ENCODE measurements around the gene SUPT3H. TPM values are rescaled to one million over a fixed set of nuclear protein-coding genes. Genes with fewer than 3 reads are reported as not detected.

Gene SUPT3H
- total and polyA plus RNA-seq, 2 donors (not counting 1 experiment from before 2014, with no cell fraction given): 5.5 to 12.4 TPM

- peaks cover 1% of the 10 kb centered on the region for H3K9me3 Mint-ChIP-seq (ENCODE audit: insufficient read depth)
- Histone ChIP-seq H4K20me1 (ENCODE audit: control insufficient read depth, insufficient read depth, low read length, poor library complexity, severe bottlenecking) (no peaks in the 10 kb centered on the region), H3K36me3 (replicated peaks in 1 of 2; ENCODE audit: control extremely low read depth in 1 of 2, control insufficient read depth in 1 of 2, extremely low read depth in 1 of 2, insufficient read depth in 2 of 2, low read length in 1 of 2) (no peaks in the 10 kb centered on the region), H3K27me3 (replicated peaks in 1 of 4; ENCODE audit: control extremely low read depth in 1 of 4, control insufficient read depth in 3 of 4, insufficient read depth in 4 of 4, low read length in 3 of 4) (no peaks in the 10 kb centered on the region), H3K4me3 (ENCODE audit: control extremely low read depth in 1 of 5, extremely low read depth in 1 of 5, insufficient read depth in 1 of 5, low read depth in 2 of 5, low read length in 4 of 5) (no peak overlapping the region), H3K4me2 (replicated peaks; ENCODE audit: low read depth, low read length, poor library complexity, severe bottlenecking) (no peak overlapping the region), H3K79me2 (ENCODE audit: control insufficient read depth, insufficient read depth, low read length) (no peaks in the 10 kb centered on the region), H3K4me1 (ENCODE audit: control insufficient read depth in 2 of 2, insufficient read depth in 2 of 2, low read length in 2 of 2) (no peaks in the 10 kb centered on the region), H3K9me3 (ENCODE audit: control extremely low read depth in 1 of 3, control insufficient read depth in 2 of 3, insufficient read depth in 1 of 3, low read length in 2 of 3) (peaks cover 0 to 7% (median 6%) of the 10 kb centered on the region in 3 donors), H2AFZ (ENCODE audit: insufficient read depth, low read depth, low read length, poor library complexity, severe bottlenecking) (no peak overlapping the region), H3K27ac (ENCODE audit: low read length in 2 of 2) (no peak overlapping the region), H3K9ac (ENCODE audit: low read length) (no peak overlapping the region)
- TF ChIP-seq EZH2 (IDR thresholded peaks at IDR 0.05; ENCODE audit: borderline replicate concordance, insufficient read depth, low read depth, low read length, poor library complexity, severe bottlenecking): no peak
- TF ChIP-seq, protein P1, sequence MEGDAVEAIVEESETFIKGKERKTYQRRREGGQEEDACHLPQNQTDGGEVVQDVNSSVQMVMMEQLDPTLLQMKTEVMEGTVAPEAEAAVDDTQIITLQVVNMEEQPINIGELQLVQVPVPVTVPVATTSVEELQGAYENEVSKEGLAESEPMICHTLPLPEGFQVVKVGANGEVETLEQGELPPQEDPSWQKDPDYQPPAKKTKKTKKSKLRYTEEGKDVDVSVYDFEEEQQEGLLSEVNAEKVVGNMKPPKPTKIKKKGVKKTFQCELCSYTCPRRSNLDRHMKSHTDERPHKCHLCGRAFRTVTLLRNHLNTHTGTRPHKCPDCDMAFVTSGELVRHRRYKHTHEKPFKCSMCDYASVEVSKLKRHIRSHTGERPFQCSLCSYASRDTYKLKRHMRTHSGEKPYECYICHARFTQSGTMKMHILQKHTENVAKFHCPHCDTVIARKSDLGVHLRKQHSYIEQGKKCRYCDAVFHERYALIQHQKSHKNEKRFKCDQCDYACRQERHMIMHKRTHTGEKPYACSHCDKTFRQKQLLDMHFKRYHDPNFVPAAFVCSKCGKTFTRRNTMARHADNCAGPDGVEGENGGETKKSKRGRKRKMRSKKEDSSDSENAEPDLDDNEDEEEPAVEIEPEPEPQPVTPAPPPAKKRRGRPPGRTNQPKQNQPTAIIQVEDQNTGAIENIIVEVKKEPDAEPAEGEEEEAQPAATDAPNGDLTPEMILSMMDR (IDR thresholded peaks at IDR 0.05): no peak
- 100% methylated on average over 1 of the region's 2 CpGs for WGBS (ENCODE audit: insufficient coverage)
- ChIA-PET POLR2A (no interaction called here), CTCF (no interaction called here)
- H3K27ac Mint-ChIP-seq: no peak overlapping the region
- intact Hi-C loops (cut with micrococcal nuclease): no loop called here
- ATAC-seq (ENCODE audit: low read depth) (no peak), DNase-seq (no peak)
- H3K4me1 Mint-ChIP-seq: peaks cover 4% of the 10 kb centered on the region
- H3K4me3 Mint-ChIP-seq: no peak overlapping the region
- no peaks in the 10 kb centered on the region for H3K27me3 Mint-ChIP-seq
These were observed 168.0 kb downstream of the SUPT3H start for GRCh38 chr6:45209762-45210161.

GRCh38 chr6:45206793-45207492 is 170.8 kb downstream of the SUPT3H start:
- ATAC-seq (ENCODE audit: low read depth) (no peak), DNase-seq (no peak)
- no peak overlapping the region for H3K27ac Mint-ChIP-seq
- no peaks in the 10 kb centered on the region for H4K20me1 ChIP-seq (ENCODE audit: control insufficient read depth, insufficient read depth, low read length, poor library complexity, severe bottlenecking)
- POLR2A ChIA-PET: no interaction called here
- H3K9me3 ChIP-seq (ENCODE audit: control extremely low read depth in 1 of 3, control insufficient read depth in 2 of 3, insufficient read depth in 1 of 3, low read length in 2 of 3): peaks cover 0 to 6% (median 3%) of the 10 kb centered on the region in 3 donors
- no peaks in the 10 kb centered on the region for H3K79me2 ChIP-seq (ENCODE audit: control insufficient read depth, insufficient read depth, low read length)
- H3K36me3 ChIP-seq (replicated peaks in 1 of 2; ENCODE audit: control extremely low read depth in 1 of 2, control insufficient read depth in 1 of 2, extremely low read depth in 1 of 2, insufficient read depth in 2 of 2, low read length in 1 of 2): no peaks in the 10 kb centered on the region
- no peaks in the 10 kb centered on the region for H3K27me3 Mint-ChIP-seq
- no CpG with 5 or more reads among the region's 1 CpG for WGBS (ENCODE audit: insufficient coverage)
- H3K4me3 Mint-ChIP-seq: no peak overlapping the region
- H3K27ac ChIP-seq (ENCODE audit: low read length in 2 of 2): no peak overlapping the region
- no peak overlapping the region for H3K9ac ChIP-seq (ENCODE audit: low read length)
- no peaks in the 10 kb centered on the region for H3K27me3 ChIP-seq (replicated peaks in 1 of 4; ENCODE audit: control extremely low read depth in 1 of 4, control insufficient read depth in 3 of 4, insufficient read depth in 4 of 4, low read length in 3 of 4)
- no peaks in the 10 kb centered on the region for H3K4me1 Mint-ChIP-seq
- intact Hi-C loops (cut with micrococcal nuclease): no loop called here
- no peak for TF ChIP-seq EZH2 (IDR thresholded peaks at IDR 0.05; ENCODE audit: borderline replicate concordance, insufficient read depth, low read depth, low read length, poor library complexity, severe bottlenecking)
- TF ChIP-seq, protein P1 (IDR thresholded peaks at IDR 0.05): no peak
- no peak overlapping the region for H2AFZ ChIP-seq (ENCODE audit: insufficient read depth, low read depth, low read length, poor library complexity, severe bottlenecking)
- CTCF ChIA-PET: no interaction called here
- no peaks in the 10 kb centered on the region for H3K4me1 ChIP-seq (ENCODE audit: control insufficient read depth in 2 of 2, insufficient read depth in 2 of 2, low read length in 2 of 2)
- no peak overlapping the region for H3K4me3 ChIP-seq (ENCODE audit: control extremely low read depth in 1 of 5, extremely low read depth in 1 of 5, insufficient read depth in 1 of 5, low read depth in 2 of 5, low read length in 4 of 5)
- H3K9me3 Mint-ChIP-seq (ENCODE audit: insufficient read depth): no peaks in the 10 kb centered on the region
- H3K4me2 ChIP-seq (replicated peaks; ENCODE audit: low read depth, low read length, poor library complexity, severe bottlenecking): no peak overlapping the region

Data from B cell (primary cell).